Myocyte (in vitro differentiated cells): ENCODE measurements around the gene C17orf67. TPM values are rescaled to one million over a fixed set of nuclear protein-coding genes. Genes with fewer than 3 reads are reported as not detected.

Experiments used
- DNase-seq: peaks from one replicate; pipeline ENCODE4 v3.0.0-alpha.2; 2012; ENCODE audit warnings: low read depth
- total RNA-seq: library from RNA; depleted of rRNA; stranded (reverse); fragments of >200 nt; gene quantifications from 2 replicates; pipeline ENCODE4 v1.2.3, GENCODE V29; 2014

C17orf67 gene
- total RNA-seq, 1 donor from 2014 or later, result 2.1 TPM

GRCh38 chr17:56833057-56833808, 487 bp downstream of the C17orf67 start:
- peak; percentile 51 for DNase-seq

- DNase-seq, result no peak
These were observed 1.3 kb downstream of the C17orf67 start for GRCh38 chr17:56832446-56832845.

- DNase-seq, result no peak
These were observed 2.2 kb downstream of the C17orf67 start for GRCh38 chr17:56831369-56832095.

- no peak for DNase-seq
These were observed 2.9 kb downstream of the C17orf67 start for GRCh38 chr17:56830726-56831368.

- DNase-seq, result no peak
These were observed 6.9 kb downstream of the C17orf67 start for GRCh38 chr17:56826611-56827414.

- peak; percentile 58 for DNase-seq
These were observed 9.2 kb downstream of the C17orf67 start for GRCh38 chr17:56824503-56824902.

GRCh38 chr17:56823848-56824247, 9.9 kb downstream of the C17orf67 start:
- no peak for DNase-seq

- DNase-seq, result no peak
These were observed 11.0 kb downstream of the C17orf67 start for GRCh38 chr17:56822725-56823124.

GRCh38 chr17:56821847-56822534, 11.7 kb downstream of the C17orf67 start:
- no peak for DNase-seq

GRCh38 chr17:56820207-56820606, 13.5 kb downstream of the C17orf67 start:
- DNase-seq, result no peak

GRCh38 chr17:56819431-56820145, 14.1 kb downstream of the C17orf67 start:
- DNase-seq, result peak; percentile 78

- DNase-seq, result no peak
These were observed 14.7 kb downstream of the C17orf67 start for GRCh38 chr17:56819030-56819429.

- DNase-seq, result no peak
These were observed 16.7 kb downstream of the C17orf67 start for GRCh38 chr17:56817066-56817465.

- DNase-seq, result no peak
These were observed 18.0 kb downstream of the C17orf67 start for GRCh38 chr17:56815711-56816110.

GRCh38 chr17:56812901-56813388, 20.8 kb downstream of the C17orf67 start:
- no peak for DNase-seq

GRCh38 chr17:56810891-56811775, 22.6 kb downstream of the C17orf67 start:
- DNase-seq, result no peak

GRCh38 chr17:56810343-56810742, 23.4 kb downstream of the C17orf67 start:
- DNase-seq, result peak; percentile 62

- DNase-seq, result no peak
These were observed 23.9 kb downstream of the C17orf67 start for GRCh38 chr17:56809820-56810179.
